ENCODE measurements around the gene APBA1.

DNA sequence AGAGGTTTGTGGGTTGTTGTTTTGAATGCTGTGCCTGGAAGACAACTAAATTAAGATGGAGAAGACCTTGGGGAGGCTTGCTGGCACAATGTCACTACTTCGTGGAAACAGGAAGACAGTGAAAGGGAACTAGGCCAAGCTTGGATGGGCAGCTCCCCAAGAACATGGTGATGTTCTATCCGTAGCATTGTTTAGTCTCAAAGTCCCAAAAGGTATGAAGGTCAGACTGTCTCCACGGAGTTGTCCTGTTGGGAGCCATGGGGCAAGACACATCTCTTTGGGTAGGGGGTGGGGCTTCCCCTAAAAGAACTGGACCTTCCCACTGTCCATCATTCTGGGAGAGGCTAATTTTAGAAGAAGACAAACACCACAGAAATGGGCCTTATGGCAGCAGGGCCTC, 206.7 kb downstream of the APBA1 start:
- TF ChIP-seq, protein P1, sequence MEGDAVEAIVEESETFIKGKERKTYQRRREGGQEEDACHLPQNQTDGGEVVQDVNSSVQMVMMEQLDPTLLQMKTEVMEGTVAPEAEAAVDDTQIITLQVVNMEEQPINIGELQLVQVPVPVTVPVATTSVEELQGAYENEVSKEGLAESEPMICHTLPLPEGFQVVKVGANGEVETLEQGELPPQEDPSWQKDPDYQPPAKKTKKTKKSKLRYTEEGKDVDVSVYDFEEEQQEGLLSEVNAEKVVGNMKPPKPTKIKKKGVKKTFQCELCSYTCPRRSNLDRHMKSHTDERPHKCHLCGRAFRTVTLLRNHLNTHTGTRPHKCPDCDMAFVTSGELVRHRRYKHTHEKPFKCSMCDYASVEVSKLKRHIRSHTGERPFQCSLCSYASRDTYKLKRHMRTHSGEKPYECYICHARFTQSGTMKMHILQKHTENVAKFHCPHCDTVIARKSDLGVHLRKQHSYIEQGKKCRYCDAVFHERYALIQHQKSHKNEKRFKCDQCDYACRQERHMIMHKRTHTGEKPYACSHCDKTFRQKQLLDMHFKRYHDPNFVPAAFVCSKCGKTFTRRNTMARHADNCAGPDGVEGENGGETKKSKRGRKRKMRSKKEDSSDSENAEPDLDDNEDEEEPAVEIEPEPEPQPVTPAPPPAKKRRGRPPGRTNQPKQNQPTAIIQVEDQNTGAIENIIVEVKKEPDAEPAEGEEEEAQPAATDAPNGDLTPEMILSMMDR (IDR thresholded peaks at IDR 0.05), result no peak
- TF ChIP-seq POLR2A (IDR thresholded peaks at IDR 0.05), result no peak
